Thyroid gland (tissue), 4 donors: ENCODE results near the gene ZSCAN22. TPM values are rescaled to one million over a fixed set of nuclear protein-coding genes. Genes with fewer than 3 reads are reported as not detected.

ENCODE experiments used
- DNase-seq, 2 donors: peaks; one replicate each; pipeline ENCODE4 v3.0.0-alpha.2; 2019
- H3K27ac ChIP-seq, 3 donors: fragments of 200-600 bp; sonication (generic); 1 replicate in 2 of 3; 2 replicates in 1 of 3; pipeline ENCODE4 v1.5.1; 2016 to 2019; ENCODE audit warnings: mild to moderate bottlenecking in 1 of 3, moderate library complexity in 1 of 3
- H3K27me3 ChIP-seq: fragments of 200-600 bp; sonication (generic); one replicate; pipeline ENCODE4 v1.5.1; 2019
- H3K36me3 ChIP-seq, 2 donors: fragments of 200-600 bp; sonication (generic); one replicate each; pipeline ENCODE4 v1.5.1; 2016 to 2019
- H3K4me1 ChIP-seq, 2 donors: fragments of 200-600 bp; sonication (generic); one replicate each; pipeline ENCODE4 v1.5.1; 2017 to 2019
- H3K4me3 ChIP-seq, 3 donors: fragments of 200-600 bp; sonication (generic); replicated peaks in 1 of 3; 1 replicate in 2 of 3; 2 replicates in 1 of 3; pipeline ENCODE4 v1.5.1; 2016; ENCODE audit warnings: mild to moderate bottlenecking in 1 of 3
- H3K9me3 ChIP-seq: fragments of 200-600 bp; sonication (generic); one replicate; pipeline ENCODE4 v1.5.1; 2017
- CTCF ChIP-seq, 6 experiments: fragments of 200-600 bp in 3 of 6; fragments of 450-650 bp in 3 of 6; sonication (generic) in 3 of 6; IDR thresholded peaks; one replicate each; pipeline ENCODE4 v1.5.1; 2016 to 2019; ENCODE audit warnings: antibody characterized with exemption in 6 of 6, mild to moderate bottlenecking in 2 of 6, inconsistent platforms in 1 of 6, moderate library complexity in 1 of 6
- POLR2A ChIP-seq, 2 donors: fragments of 450-650 bp; IDR thresholded peaks; one replicate each; pipeline ENCODE4 v1.6.1; 2017; ENCODE audit warnings: antibody characterized with exemption in 2 of 2, mild to moderate bottlenecking in 2 of 2, moderate library complexity in 1 of 2
- WGBS, 2 donors: methylation state at CpG; one replicate each; pipeline ENCODE4 v1.1.5; 2017; 5-methylcytosine and 5-hydroxymethylcytosine counted together
- intact Hi-C: fragments of 100-400 bp; cut with DNase I; formaldehyde crosslinking; loops from one replicate; pipeline ENCODE4 v1.15.1; 2023
- total RNA-seq, 4 donors: library from RNA; depleted of rRNA; stranded (reverse); fragments of >200 nt; gene quantifications; one replicate each; pipeline ENCODE4 v1.2.3, GENCODE V29; 2016

Gene ZSCAN22
- total RNA-seq: 1 to 10 TPM; 3.0 to 4.5 (median 4.2) TPM

- no peaks in the 10 kb centered on the region for H3K9me3 ChIP-seq
- intact Hi-C loops: loop anchor here (10.0 kb wide), 1 partner anchor 58 kb away; the partner anchor contains the start of genes RPS5 and ZNF837
- WGBS, 2 donors: 0 to 1% methylated on average over 40 to 48 of the region's 62 CpGs
- H3K4me1 ChIP-seq: peaks cover 17 to 22% of the 10 kb centered on the region in 2 donors
- peak within 1 kb of the TSS; percentile 44 to 67 (median 50) for H3K4me3 ChIP-seq
- H3K27me3 ChIP-seq: no peaks in the 10 kb centered on the region
- peak in 1 of 6 experiments; percentile 7 for TF ChIP-seq CTCF (IDR thresholded peaks at IDR 0.05)
- TF ChIP-seq POLR2A (IDR thresholded peaks at IDR 0.05): peak in 1 of 2 donors; percentile 60
- no peaks in the 10 kb centered on the region for H3K36me3 ChIP-seq
- H3K27ac ChIP-seq: peak within 1 kb of the TSS; percentile 65 to 92 (median 73)
- DNase-seq: peak; percentile 96 to 97
Measured at GRCh38 chr19:58326914-58327726, at the start of gene ZSCAN22. ZSCAN22 (plus strand) TSS chr19:58326994; CDS start chr19:58334803, 7,809 bp downstream.

- 91 to 94% methylated on average over 6 to 7 of the region's 7 CpGs for WGBS, 2 donors
- Histone ChIP-seq H3K27ac (no peak overlapping the region), H3K9me3 (no peaks in the 10 kb centered on the region), H3K4me1 (peaks cover 6 to 16% of the 10 kb centered on the region in 2 donors), H3K27me3 (no peaks in the 10 kb centered on the region), H3K36me3 (peaks cover 0 to 2% of the 10 kb centered on the region in 2 donors), H3K4me3 (no peak overlapping the region)
- TF ChIP-seq CTCF (IDR thresholded peaks at IDR 0.05): no peak
- no peak for DNase-seq
- intact Hi-C loops: no loop called here
Measured at GRCh38 chr19:58277197-58277596, 49.6 kb upstream of the ZSCAN22 start.

GRCh38 chr19:58277748-58278540 is 48.9 kb upstream of the ZSCAN22 start:
- Histone ChIP-seq H3K27ac (peak overlapping the region; percentile 47 to 69 (median 59)), H3K4me1 (peaks cover 6 to 16% of the 10 kb centered on the region in 2 donors), H3K27me3 (no peaks in the 10 kb centered on the region), H3K4me3 (peak overlapping the region; percentile 39 to 83 (median 72)), H3K36me3 (no peaks in the 10 kb centered on the region), H3K9me3 (no peaks in the 10 kb centered on the region)
- peak in 1 of 2 donors; percentile 3 for DNase-seq
- WGBS, 2 donors: 42 to 45% methylated on average over 25 of the region's 25 CpGs
- intact Hi-C loops: no loop called here
- no peak for TF ChIP-seq CTCF (IDR thresholded peaks at IDR 0.05)
- no peak for TF ChIP-seq POLR2A (IDR thresholded peaks at IDR 0.05)

GRCh38 chr19:58278541-58279041 is 48.2 kb upstream of the ZSCAN22 start, which contains the start of gene ZNF8:
ZNF8 (plus strand) TSS chr19:58278955; CDS start chr19:58279082, 127 bp downstream.
- peaks cover 6 to 16% of the 10 kb centered on the region in 2 donors for H3K4me1 ChIP-seq
- 0 to 5% methylated on average over 3 to 17 of the region's 42 CpGs for WGBS, 2 donors
- H3K9me3 ChIP-seq: no peaks in the 10 kb centered on the region
- peak within 1 kb of the TSS; percentile 67 to 83 (median 72) for H3K4me3 ChIP-seq
- TF ChIP-seq POLR2A (IDR thresholded peaks at IDR 0.05) (peak in 1 of 2 donors; percentile 78), CTCF (IDR thresholded peaks at IDR 0.05) (no peak)
- DNase-seq: peak; percentile 97 to 98
- intact Hi-C loops: no loop called here
- no peaks in the 10 kb centered on the region for H3K27me3 ChIP-seq
- H3K27ac ChIP-seq: peak within 1 kb of the TSS; percentile 47 to 69 (median 59)
- no peaks in the 10 kb centered on the region for H3K36me3 ChIP-seq
